Measurements from ENCODE around the gene IQGAP1. TPM values are rescaled to one million over a fixed set of nuclear protein-coding genes. Genes with fewer than 3 reads are reported as not detected.
A peak's percentile ranks its signal among the peaks of the same experiment; 100 is the strongest.

IQGAP1 gene
- total RNA-seq, 2 experiments from 2014 or later, result 217 to 221 TPM

DNA sequence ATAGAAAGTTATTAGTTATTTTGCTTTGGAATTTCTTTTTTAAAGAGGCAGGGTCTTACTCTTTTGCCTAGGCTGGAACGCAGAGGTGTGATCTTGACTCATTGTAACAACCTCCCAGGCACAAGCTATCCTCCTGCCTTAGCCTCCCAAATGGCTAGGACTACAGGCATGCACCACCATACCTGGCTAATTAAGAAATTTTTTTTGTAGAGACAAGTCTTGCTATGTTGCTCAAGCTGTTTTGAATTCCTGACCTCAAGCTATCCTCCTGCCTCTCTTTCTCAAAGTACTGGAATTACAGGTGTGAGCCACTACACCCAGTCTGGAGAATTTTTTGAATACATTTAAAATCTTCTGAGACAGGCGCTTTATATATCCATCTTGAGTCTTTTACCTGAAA lies 49.5 kb downstream of the IQGAP1 start:
- DNase-seq (no peak), ATAC-seq (no peak)
- Mint-ChIP-seq H3K9me3 (ENCODE audit: low read depth) (no peaks in the 10 kb centered on the region), H3K27me3 (no peaks in the 10 kb centered on the region), H3K27ac (no peak overlapping the region), H3K4me3 (no peak overlapping the region), H3K4me1 (peaks cover 18% of the 10 kb centered on the region), H3K36me3 (peaks cover 69% of the 10 kb centered on the region)
- CTCF ChIA-PET, result interaction anchor here (1.2 to 5.2 kb wide), 2 partner anchors 75 to 117 kb away, joined by 4 to 18 read pairs; no protein-coding TSS in a partner anchor

DNA sequence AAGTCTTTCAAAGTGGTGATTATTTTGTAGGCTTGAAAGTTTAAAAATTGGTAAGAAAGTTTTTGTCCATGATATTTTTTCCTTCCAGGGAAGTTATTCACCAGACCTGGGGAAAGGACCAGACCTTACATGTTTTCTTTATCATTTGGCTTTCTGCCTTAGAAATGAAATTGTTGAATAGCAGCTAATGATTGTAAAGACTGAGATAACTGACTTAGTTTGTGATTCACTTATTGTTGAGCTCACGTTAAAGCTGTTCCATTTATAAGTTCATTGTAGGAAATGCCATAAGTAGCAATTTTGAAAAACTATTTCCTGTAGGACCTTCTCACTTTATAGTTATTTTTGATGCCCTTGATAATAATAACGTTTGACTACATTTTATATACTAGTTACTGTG lies 51.9 kb downstream of the IQGAP1 start:
- Mint-ChIP-seq H3K9me3 (ENCODE audit: low read depth) (no peaks in the 10 kb centered on the region), H3K4me3 (no peak overlapping the region), H3K27ac (peak overlapping the region; percentile 25), H3K36me3 (peaks cover 61% of the 10 kb centered on the region), H3K27me3 (no peaks in the 10 kb centered on the region), H3K4me1 (peaks cover 13% of the 10 kb centered on the region)
- DNase-seq (no peak), ATAC-seq (no peak)
- CTCF ChIA-PET, result interaction anchor here (0.7 to 5.2 kb wide), 3 partner anchors 18 to 120 kb away, joined by 3 to 18 read pairs (median 3); no protein-coding TSS in a partner anchor

DNA sequence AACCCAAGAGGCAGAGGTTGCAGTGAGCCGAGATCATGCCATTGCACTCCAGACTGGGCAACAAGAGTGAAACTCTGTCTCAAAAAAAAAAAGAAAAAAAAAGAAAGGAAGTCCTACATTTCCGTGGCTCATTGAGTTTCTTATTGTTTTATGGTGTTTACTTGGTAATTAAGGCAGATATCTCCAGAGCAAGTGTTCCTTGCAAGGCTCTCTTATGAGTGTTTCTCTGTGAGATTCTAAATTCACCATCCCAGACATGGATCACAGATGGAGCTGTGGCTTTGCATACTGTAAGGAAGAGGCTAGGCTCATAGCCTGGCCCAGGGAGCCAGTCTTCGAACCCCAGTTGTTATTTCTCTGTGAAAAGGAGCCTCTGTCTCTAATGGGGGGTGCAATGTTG lies 53.0 kb downstream of the IQGAP1 start:
- Mint-ChIP-seq H3K4me3 (no peak overlapping the region), H3K4me1 (peaks cover 8% of the 10 kb centered on the region), H3K9me3 (ENCODE audit: low read depth) (no peaks in the 10 kb centered on the region), H3K27me3 (no peaks in the 10 kb centered on the region), H3K36me3 (peaks cover 54% of the 10 kb centered on the region), H3K27ac (peak overlapping the region; percentile 25)
- no peak for ATAC-seq
- DNase-seq, result no peak
- CTCF ChIA-PET, result interaction anchor here (5.2 kb wide), 1 partner anchor 121 kb away, joined by 18 read pairs; no protein-coding TSS in a partner anchor

DNA sequence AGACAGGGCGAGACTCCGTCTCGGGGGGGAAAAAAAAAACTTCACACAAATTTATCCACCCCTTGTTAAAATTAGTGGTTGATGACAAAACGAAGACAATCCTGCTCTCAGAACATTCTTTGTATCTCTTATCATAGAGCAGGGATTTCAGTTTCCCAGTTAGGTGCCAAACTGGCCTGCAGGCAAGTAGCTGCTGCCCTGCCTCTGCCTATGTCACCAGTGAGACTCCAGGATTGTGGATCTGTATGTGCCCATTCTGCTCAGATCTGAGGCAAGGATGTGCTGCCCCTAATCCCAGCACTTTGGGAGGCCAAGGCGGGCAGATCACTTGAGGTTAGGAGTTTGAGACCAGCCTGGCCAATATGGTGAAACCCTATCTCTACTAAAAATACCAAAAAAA lies 54.4 kb downstream of the IQGAP1 start:
- CTCF ChIA-PET, result no interaction called here
- peaks cover 5% of the 10 kb centered on the region for H3K4me1 Mint-ChIP-seq
- no peak overlapping the region for H3K27ac Mint-ChIP-seq
- no peaks in the 10 kb centered on the region for H3K9me3 Mint-ChIP-seq (ENCODE audit: low read depth)
- H3K4me3 Mint-ChIP-seq, result no peak overlapping the region
- H3K36me3 Mint-ChIP-seq, result peaks cover 49% of the 10 kb centered on the region
- DNase-seq (no peak), ATAC-seq (no peak)
- H3K27me3 Mint-ChIP-seq, result no peaks in the 10 kb centered on the region

DNA sequence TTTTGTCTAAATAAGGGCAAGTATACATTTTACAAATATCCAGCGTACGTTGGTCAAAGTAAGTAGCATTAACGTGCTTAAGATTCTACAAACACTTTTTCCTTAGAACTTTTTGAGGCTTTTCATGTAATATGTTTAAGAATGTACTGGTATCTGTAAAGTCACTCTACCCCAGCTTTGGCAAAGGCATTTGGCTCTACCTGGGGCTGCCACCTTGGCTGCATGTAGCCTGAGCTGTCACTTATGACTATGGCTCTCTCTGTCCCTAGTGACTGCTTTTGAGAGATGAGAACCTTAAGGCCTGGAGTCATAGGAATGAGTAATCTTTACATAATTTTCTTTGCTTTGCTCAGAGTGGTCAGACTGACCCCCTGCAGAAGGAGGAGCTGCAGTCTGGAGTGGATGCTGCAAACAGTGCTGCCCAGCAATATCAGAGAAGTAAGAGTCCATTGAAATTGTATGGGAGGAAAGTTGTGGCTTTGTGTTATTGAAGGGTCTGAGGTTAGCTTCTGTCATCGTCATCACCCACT lies 61.2 kb downstream of the IQGAP1 start:
- Mint-ChIP-seq H3K27me3 (no peaks in the 10 kb centered on the region), H3K9me3 (ENCODE audit: low read depth) (no peaks in the 10 kb centered on the region), H3K4me3 (no peak overlapping the region), H3K4me1 (peaks cover 5% of the 10 kb centered on the region), H3K27ac (no peak overlapping the region), H3K36me3 (peaks cover 63% of the 10 kb centered on the region)
- DNase-seq (no peak), ATAC-seq (no peak)
- CTCF ChIA-PET, result interaction anchor here (1.1 to 6.2 kb wide), 5 partner anchors 11 to 485 kb away, joined by 3 to 24 read pairs (median 4); no protein-coding TSS in a partner anchor

DNA sequence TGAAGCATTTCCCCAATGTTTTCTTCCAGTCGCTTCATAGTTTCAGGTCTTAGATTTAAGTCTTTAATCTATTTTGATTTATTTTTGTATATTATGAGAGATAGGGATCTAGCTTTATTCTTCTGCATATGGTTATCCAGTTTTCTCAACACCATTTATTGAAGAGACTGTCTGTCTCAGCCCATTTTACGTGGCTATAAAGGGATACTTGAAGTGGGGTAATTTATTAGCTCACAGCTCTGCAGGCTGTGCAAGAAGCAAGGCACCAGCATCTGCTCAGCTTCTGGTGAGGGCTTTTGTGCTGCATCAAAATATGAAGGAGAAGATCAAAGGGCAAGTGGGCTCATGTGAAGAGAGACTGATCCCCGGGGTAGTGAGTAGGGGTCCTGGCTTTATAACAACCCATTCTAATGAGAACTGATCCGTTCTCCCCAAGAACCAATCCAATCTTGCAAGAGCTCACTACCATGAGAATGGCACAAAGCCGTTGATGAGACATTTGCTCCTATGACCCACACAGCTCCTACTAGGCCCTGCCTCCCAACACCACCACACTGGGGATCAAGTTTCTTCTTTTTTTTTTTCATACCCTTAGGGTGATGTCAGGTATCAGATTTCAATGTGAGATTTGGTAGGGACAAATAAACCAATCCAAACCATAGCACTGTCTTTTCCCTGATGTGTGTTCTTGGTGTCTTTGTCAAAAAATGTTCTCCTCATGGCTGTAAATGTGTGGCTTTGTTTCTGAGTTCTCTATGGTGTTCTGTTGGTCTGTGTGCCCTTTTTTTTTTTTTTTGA lies 63.2 kb downstream of the IQGAP1 start:
- Mint-ChIP-seq H3K4me1 (peaks cover 5% of the 10 kb centered on the region), H3K27ac (no peak overlapping the region), H3K27me3 (no peaks in the 10 kb centered on the region), H3K9me3 (ENCODE audit: low read depth) (no peaks in the 10 kb centered on the region), H3K36me3 (peaks cover 74% of the 10 kb centered on the region), H3K4me3 (no peak overlapping the region)
- CTCF ChIA-PET, result interaction anchor here (1.5 to 6.2 kb wide), 2 partner anchors 89 to 131 kb away, joined by 3 to 24 read pairs; no protein-coding TSS in a partner anchor
- DNase-seq (no peak), ATAC-seq (no peak)

DNA sequence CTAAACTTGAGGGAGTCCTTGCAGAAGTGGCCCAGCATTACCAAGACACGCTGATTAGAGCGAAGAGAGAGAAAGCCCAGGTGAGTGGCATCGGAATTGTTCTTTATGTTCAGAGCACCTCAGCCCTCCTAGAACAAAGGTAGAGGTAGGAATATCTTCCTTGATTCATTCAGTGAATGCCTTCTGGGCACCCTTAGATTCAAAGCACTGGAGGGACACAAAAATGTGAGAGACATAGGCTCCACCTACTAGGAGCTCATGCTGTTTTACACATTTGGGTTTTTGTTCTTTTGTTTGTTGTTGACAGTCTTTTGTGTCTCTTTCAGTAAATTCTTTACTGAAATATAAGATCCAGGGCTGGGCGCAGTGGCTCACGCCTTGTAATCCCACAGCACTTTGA lies 68.2 kb downstream of the IQGAP1 start:
- CTCF ChIA-PET, result interaction anchor here (1.2 kb wide), 1 partner anchor 8 kb away, joined by 3 read pairs; no protein-coding TSS in a partner anchor
- ATAC-seq (no peak), DNase-seq (no peak)
- Mint-ChIP-seq H3K4me3 (no peak overlapping the region), H3K27ac (no peak overlapping the region), H3K27me3 (no peaks in the 10 kb centered on the region), H3K4me1 (peaks cover 7% of the 10 kb centered on the region), H3K9me3 (ENCODE audit: low read depth) (no peaks in the 10 kb centered on the region), H3K36me3 (peaks cover 82% of the 10 kb centered on the region)

DNA sequence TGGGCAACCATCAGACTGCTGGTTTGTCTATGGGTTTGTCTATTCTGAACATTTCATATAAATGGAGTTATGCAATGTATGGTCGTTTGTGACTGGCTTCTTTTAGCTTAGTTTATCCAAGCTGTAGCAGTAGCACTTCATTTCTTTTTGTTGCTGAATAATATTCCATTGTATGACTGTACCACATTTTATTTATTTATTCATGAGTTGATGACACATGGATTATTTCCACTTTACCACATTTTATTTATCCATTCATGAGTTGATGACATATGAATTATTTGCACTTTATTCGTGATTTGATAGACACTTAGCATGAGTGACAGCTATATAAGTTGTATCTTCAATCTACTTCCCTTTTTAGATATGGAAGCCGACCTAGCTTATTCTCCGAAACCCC lies 70.0 kb downstream of the IQGAP1 start:
- CTCF ChIA-PET, result interaction anchor here (1.0 to 2.3 kb wide), 2 partner anchors 17 to 138 kb away, joined by 4 to 8 read pairs; no protein-coding TSS in a partner anchor
- no peaks in the 10 kb centered on the region for H3K27me3 Mint-ChIP-seq
- no peaks in the 10 kb centered on the region for H3K9me3 Mint-ChIP-seq (ENCODE audit: low read depth)
- H3K27ac Mint-ChIP-seq, result peak overlapping the region; percentile 10
- H3K4me3 Mint-ChIP-seq, result no peak overlapping the region
- H3K36me3 Mint-ChIP-seq, result peaks cover 75% of the 10 kb centered on the region
- DNase-seq, result no peak
- ATAC-seq, result no peak
- peaks cover 8% of the 10 kb centered on the region for H3K4me1 Mint-ChIP-seq

DNA sequence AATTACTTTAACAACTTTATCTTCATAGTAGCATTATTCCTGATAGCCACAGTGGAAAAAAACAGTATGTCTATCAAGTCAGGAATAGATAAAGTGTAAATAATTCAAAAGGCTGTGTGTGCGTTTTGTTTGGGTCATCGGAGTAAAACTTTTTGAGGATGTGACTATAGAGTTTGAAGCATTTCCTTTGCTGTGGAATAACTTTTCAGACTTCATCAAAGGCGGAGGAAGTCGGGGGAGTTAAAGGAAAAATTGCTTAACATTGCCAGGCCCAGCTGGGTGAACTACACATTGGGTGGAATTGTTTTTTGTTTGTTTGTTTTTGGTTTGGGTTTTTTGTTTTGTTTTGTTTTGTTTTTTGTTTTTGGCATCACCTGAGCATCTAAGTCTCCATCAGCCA lies 71.3 kb downstream of the IQGAP1 start:
- no peak overlapping the region for H3K4me3 Mint-ChIP-seq
- H3K27ac Mint-ChIP-seq, result no peak overlapping the region
- ATAC-seq (no peak), DNase-seq (no peak)
- no peaks in the 10 kb centered on the region for H3K27me3 Mint-ChIP-seq
- CTCF ChIA-PET, result interaction anchor here (1.2 kb wide), 1 partner anchor 123 kb away, joined by 3 read pairs; no protein-coding TSS in a partner anchor
- H3K9me3 Mint-ChIP-seq (ENCODE audit: low read depth), result no peaks in the 10 kb centered on the region
- H3K4me1 Mint-ChIP-seq, result peaks cover 13% of the 10 kb centered on the region
- H3K36me3 Mint-ChIP-seq, result peaks cover 72% of the 10 kb centered on the region

DNA sequence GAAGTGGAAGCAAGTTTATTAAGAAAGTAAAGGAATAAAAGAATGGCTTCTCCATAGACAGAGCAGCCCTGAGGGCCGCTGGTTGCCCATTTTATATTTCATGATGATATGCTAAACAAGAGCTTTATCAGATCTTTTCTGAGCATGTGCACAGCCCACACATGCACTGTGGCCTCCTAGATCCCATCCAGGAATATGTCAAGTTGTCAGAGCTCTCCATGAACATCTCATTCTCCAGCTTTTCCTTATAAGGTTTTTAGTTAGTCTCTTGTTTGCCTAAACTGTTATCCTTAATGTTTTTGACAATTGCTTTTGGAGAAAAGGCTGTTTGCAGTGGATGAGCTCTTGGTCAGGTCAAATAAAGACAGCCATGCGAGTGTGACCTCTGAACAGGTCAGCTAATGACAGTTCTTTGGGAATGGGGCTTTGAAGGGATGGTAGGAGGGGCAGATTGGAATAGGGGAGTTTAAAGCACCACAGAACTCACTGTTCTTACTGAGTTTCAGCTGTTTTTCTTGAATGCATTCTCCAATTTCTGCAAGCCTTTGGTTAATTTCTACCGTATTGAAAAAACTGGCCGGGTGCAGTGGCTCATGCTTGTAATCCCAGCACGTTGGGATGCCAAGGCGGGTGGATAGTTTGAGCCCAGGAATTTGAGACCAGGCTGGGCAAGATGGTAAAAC lies 72.2 kb downstream of the IQGAP1 start:
- Mint-ChIP-seq H3K4me1 (peaks cover 16% of the 10 kb centered on the region), H3K27ac (no peak overlapping the region), H3K36me3 (peaks cover 69% of the 10 kb centered on the region), H3K4me3 (no peak overlapping the region), H3K9me3 (ENCODE audit: low read depth) (no peaks in the 10 kb centered on the region), H3K27me3 (no peaks in the 10 kb centered on the region)
- DNase-seq (no peak), ATAC-seq (no peak)
- CTCF ChIA-PET, result interaction anchor here (0.8 to 1.4 kb wide), 5 partner anchors 10 to 158 kb away, joined by 3 to 5 read pairs (median 3); no protein-coding TSS in a partner anchor

DNA sequence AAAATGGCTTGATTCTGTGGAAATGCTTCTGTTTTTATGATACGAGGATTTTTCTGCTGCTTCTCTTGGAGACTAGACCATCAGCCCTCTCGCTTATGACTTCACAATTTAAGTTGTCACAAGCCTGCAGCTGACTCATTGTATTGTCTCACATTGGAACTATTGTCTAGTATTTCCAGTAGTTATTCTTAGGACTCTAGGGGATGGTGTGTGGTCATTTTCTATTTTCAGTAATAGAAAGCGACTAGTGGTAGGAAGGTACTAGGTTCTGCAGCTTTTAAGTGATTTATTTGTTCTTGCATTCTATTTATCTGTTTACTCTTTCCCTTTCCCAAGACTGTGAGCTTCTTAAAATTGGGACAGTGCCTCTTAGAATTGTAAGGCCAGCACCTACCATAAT lies 75.3 kb downstream of the IQGAP1 start:
- no peak for DNase-seq
- CTCF ChIA-PET, result interaction anchor here (1.0 to 1.2 kb wide), 2 partner anchors 18 to 143 kb away, joined by 3 to 4 read pairs; no protein-coding TSS in a partner anchor
- peaks cover 16% of the 10 kb centered on the region for H3K4me1 Mint-ChIP-seq
- H3K27ac Mint-ChIP-seq, result no peak overlapping the region
- H3K4me3 Mint-ChIP-seq, result no peak overlapping the region
- peaks cover 64% of the 10 kb centered on the region for H3K36me3 Mint-ChIP-seq
- ATAC-seq, result no peak
- no peaks in the 10 kb centered on the region for H3K27me3 Mint-ChIP-seq
- H3K9me3 Mint-ChIP-seq (ENCODE audit: low read depth), result no peaks in the 10 kb centered on the region

DNA sequence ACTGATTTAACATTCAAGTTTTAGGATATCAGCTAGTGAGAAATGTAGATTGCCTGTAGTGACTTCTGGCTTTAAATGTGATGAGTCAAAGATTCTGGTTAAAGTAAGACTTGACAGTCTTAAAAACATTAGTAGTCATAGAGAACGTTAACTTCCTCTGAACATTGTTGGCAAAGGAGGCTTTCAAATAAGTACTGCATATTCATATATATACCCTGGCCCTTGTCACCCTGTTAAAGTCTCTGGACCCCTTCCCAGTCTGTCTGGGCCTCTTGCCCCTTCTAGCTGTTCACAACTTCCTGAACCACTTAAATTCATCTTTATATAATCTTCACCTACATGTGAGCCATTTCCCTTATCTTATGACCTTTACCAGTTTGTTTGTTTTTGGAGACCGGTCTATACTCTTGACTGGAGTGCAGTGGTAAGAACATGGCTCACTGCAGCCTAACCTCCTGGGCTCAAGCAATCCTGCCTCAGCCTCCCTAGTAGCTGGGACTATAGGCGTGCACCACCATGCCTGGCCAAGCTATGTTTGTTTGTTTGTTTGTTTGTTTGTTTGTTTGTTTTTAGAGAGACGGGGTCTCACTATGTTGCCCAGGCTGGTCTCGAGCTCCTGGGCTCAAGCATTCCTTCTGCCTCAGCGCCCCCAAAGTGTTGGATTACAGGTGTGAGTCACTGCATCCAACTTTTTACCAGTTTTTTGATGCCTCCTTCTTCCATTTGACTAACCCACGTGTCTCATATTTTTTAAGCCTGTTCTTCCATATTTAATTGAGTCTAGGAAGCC lies 77.3 kb downstream of the IQGAP1 start:
- ATAC-seq, result no peak
- Mint-ChIP-seq H3K9me3 (ENCODE audit: low read depth) (no peaks in the 10 kb centered on the region), H3K27ac (peak overlapping the region; percentile 18), H3K4me3 (no peak overlapping the region), H3K36me3 (peaks cover 52% of the 10 kb centered on the region), H3K4me1 (peaks cover 25% of the 10 kb centered on the region), H3K27me3 (no peaks in the 10 kb centered on the region)
- no peak for DNase-seq
- CTCF ChIA-PET, result interaction anchor here (0.6 to 2.3 kb wide), 3 partner anchors 10 to 145 kb away, joined by 4 to 11 read pairs (median 6); no protein-coding TSS in a partner anchor
